ENCODE measurements around the gene UHRF1. TPM values are rescaled to one million over a fixed set of nuclear protein-coding genes. Genes with fewer than 3 reads are reported as not detected.

Gene UHRF1
- total RNA-seq, 1 experiment from 2014 or later: 109 TPM

GRCh38 chr19:4984438-4984990, 75.2 kb downstream of the UHRF1 start:
- no peak overlapping the region for H2AFZ ChIP-seq (ENCODE audit: low read depth, low read length, poor library complexity, severe bottlenecking)
- POLR2A ChIA-PET: no interaction called here
- TF ChIP-seq FOSL1 (IDR thresholded peaks at IDR 0.05; ENCODE audit: low read depth) (no peak), TCF7L2 (IDR thresholded peaks at IDR 0.05; ENCODE audit: borderline replicate concordance, extremely low read depth, insufficient read depth, insufficient read length) (no peak), ZNF274 (IDR thresholded peaks at IDR 0.05; ENCODE audit: low read depth, low read length) (no peak), YY1 (IDR thresholded peaks at IDR 0.05; ENCODE audit: extremely low read depth, insufficient replicate concordance, low read depth, low read length) (no peak), POLR2A (IDR thresholded peaks at IDR 0.05; ENCODE audit: borderline replicate concordance, extremely low read depth, insufficient read depth, insufficient read length) (no peak), EZH2 (IDR thresholded peaks at IDR 0.05) (no peak), EZH2phosphoT487 (IDR thresholded peaks at IDR 0.05; ENCODE audit: borderline replicate concordance) (no peak), CTCF (IDR thresholded peaks at IDR 0.05 in 2 of 3, conservative IDR thresholded peaks at IDR 0.05 in 1 of 3; ENCODE audit: borderline replicate concordance in 1 of 3, insufficient read depth in 1 of 3, low read depth in 2 of 3, low read length in 2 of 3) (no peak), RAD21 (IDR thresholded peaks at IDR 0.05; ENCODE audit: low read depth) (no peak), JUND (IDR thresholded peaks at IDR 0.05) (no peak), REST (IDR thresholded peaks at IDR 0.05; ENCODE audit: low read depth) (no peak), CEBPB (IDR thresholded peaks at IDR 0.05; ENCODE audit: low read depth) (no peak), ZBTB33 (IDR thresholded peaks at IDR 0.05; ENCODE audit: extremely low read depth, insufficient replicate concordance, low read length) (no peak), ATF3 (IDR thresholded peaks at IDR 0.05) (no peak), POLR2AphosphoS5 (IDR thresholded peaks at IDR 0.05; ENCODE audit: low read depth, low read length) (no peak), CBX3 (IDR thresholded peaks at IDR 0.05; ENCODE audit: low read depth) (no peak), SIN3A (IDR thresholded peaks at IDR 0.05; ENCODE audit: low read depth) (no peak), MAX (IDR thresholded peaks at IDR 0.05) (no peak), SRF (IDR thresholded peaks at IDR 0.05; ENCODE audit: low read depth) (no peak), ELF1 (IDR thresholded peaks at IDR 0.05; ENCODE audit: borderline replicate concordance, low read depth) (no peak)
- ATAC-seq: no peak
- H3K4me1 ChIP-seq (ENCODE audit: control insufficient read depth in 1 of 2, insufficient read depth in 2 of 2, low read length in 2 of 2): peaks cover 4 to 10% of the 10 kb centered on the region in 2 experiments; a peak in 3 of 4 replicates
- H3K4me2 ChIP-seq (ENCODE audit: low read length): no peak overlapping the region
- H3K27me3 ChIP-seq (ENCODE audit: insufficient read depth, low read length): no peaks in the 10 kb centered on the region
- BruUV-seq (replicated peaks): no TSS peak
- CTCF ChIA-PET: no interaction called here
- H3K36me3 ChIP-seq (ENCODE audit: control insufficient read depth in 1 of 2, insufficient read depth in 2 of 2, low read length in 2 of 2): no peaks in the 10 kb centered on the region
- RAD21 ChIA-PET (ENCODE audit: low non-redundant PET in 1 of 2, low total read pairs in 2 of 2, uncharacterized antibody in 2 of 2, unreplicated experiment in 2 of 2): no interaction called here
- H3K4me3 ChIP-seq (replicated peaks in 1 of 2; ENCODE audit: low read depth in 1 of 2, low read length in 2 of 2): no peak overlapping the region
- no peaks in the 10 kb centered on the region for H4K20me1 ChIP-seq (ENCODE audit: insufficient read depth)
- no peaks in the 10 kb centered on the region for H3K9me2 ChIP-seq (ENCODE audit: insufficient read depth)
- no peak overlapping the region for H3K27ac ChIP-seq (ENCODE audit: low read depth, low read length)
- intact Hi-C loops (cut with micrococcal nuclease): no loop called here
- peaks cover 24% of the 10 kb centered on the region for H3K79me2 ChIP-seq (ENCODE audit: insufficient read depth, low read length)
- H3K9me3 ChIP-seq (ENCODE audit: control insufficient read depth in 1 of 2, insufficient read depth in 1 of 2, low read depth in 1 of 2, low read length in 2 of 2): no peaks in the 10 kb centered on the region
- H3K9ac ChIP-seq (ENCODE audit: low read length): no peak overlapping the region
- DNase-seq (ENCODE audit: low read depth, low spot score): no peak
